ENCODE results near the gene TPTE2.
"Not testable (repeated sequence)": the region's sequence is repeated elsewhere in the genome, so short reads cannot be mapped to it uniquely, and the experiment has no call there.

DNA sequence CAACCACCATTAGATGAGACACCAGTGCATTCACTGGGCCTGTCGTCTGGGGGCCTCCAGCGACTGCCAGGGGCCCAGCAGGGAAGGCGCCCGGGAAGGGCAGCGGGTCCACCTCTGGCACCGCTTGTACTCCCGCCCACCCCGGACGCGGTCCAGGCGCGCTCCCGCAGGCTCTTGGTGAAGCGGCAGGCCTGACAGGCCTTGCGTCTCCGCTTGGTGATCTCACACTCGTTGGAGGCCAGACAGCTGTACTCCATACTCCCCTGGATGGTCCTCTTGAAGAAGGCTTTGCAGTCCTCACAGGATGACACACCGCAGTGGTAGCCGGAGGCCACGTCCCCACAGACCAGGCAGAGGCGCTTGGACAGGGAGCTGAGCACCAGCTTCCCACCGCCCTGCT is 660 bp downstream of the TPTE2 start:
- TF ChIP-seq, protein P1, sequence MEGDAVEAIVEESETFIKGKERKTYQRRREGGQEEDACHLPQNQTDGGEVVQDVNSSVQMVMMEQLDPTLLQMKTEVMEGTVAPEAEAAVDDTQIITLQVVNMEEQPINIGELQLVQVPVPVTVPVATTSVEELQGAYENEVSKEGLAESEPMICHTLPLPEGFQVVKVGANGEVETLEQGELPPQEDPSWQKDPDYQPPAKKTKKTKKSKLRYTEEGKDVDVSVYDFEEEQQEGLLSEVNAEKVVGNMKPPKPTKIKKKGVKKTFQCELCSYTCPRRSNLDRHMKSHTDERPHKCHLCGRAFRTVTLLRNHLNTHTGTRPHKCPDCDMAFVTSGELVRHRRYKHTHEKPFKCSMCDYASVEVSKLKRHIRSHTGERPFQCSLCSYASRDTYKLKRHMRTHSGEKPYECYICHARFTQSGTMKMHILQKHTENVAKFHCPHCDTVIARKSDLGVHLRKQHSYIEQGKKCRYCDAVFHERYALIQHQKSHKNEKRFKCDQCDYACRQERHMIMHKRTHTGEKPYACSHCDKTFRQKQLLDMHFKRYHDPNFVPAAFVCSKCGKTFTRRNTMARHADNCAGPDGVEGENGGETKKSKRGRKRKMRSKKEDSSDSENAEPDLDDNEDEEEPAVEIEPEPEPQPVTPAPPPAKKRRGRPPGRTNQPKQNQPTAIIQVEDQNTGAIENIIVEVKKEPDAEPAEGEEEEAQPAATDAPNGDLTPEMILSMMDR (IDR thresholded peaks at IDR 0.05), result not testable (repeated sequence)
- not testable (repeated sequence) for TF ChIP-seq POLR2A (IDR thresholded peaks at IDR 0.05)

Measured in uterus (tissue), 2 donors.